ENCODE data around the gene RTKN2.

GRCh38 chr10:62162261-62162981 lies 106.2 kb downstream of the RTKN2 start:
- TF ChIP-seq TCF7L2 (IDR thresholded peaks at IDR 0.05; ENCODE audit: low read depth, low read length), result no peak
- TF ChIP-seq POLR2AphosphoS5 (IDR thresholded peaks at IDR 0.05; ENCODE audit: low read depth, low read length), result no peak
- TF ChIP-seq REST (IDR thresholded peaks at IDR 0.05; ENCODE audit: insufficient read depth in 1 of 2, low read depth in 2 of 2, low read length in 1 of 2), result no peak
- TF ChIP-seq, protein P1, sequence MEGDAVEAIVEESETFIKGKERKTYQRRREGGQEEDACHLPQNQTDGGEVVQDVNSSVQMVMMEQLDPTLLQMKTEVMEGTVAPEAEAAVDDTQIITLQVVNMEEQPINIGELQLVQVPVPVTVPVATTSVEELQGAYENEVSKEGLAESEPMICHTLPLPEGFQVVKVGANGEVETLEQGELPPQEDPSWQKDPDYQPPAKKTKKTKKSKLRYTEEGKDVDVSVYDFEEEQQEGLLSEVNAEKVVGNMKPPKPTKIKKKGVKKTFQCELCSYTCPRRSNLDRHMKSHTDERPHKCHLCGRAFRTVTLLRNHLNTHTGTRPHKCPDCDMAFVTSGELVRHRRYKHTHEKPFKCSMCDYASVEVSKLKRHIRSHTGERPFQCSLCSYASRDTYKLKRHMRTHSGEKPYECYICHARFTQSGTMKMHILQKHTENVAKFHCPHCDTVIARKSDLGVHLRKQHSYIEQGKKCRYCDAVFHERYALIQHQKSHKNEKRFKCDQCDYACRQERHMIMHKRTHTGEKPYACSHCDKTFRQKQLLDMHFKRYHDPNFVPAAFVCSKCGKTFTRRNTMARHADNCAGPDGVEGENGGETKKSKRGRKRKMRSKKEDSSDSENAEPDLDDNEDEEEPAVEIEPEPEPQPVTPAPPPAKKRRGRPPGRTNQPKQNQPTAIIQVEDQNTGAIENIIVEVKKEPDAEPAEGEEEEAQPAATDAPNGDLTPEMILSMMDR (IDR thresholded peaks at IDR 0.05), result no peak

Measured in Panc1 (cell line).